SU-DHL-6 (cell line): ENCODE measurements around the gene DYRK1B.

ENCODE experiments used
- H2AFZ ChIP-seq: fragments of 200-600 bp; sonication (generic); 2 replicates; pipeline ENCODE4 v1.6.1; 2014; ENCODE audit warnings: low read depth, mild to moderate bottlenecking, moderate library complexity, mixed read lengths, antibody characterized with exemption, low read length; ENCODE audit not compliant: severe bottlenecking
- H3F3A ChIP-seq: fragments of 200-600 bp; shearing (Covaris generic); 2 replicates; pipeline ENCODE4 v1.6.0; 2016; ENCODE audit warnings: antibody characterized with exemption, mild to moderate bottlenecking; ENCODE audit not compliant: insufficient read depth
- H3K27ac ChIP-seq: fragments of 200-600 bp; sonication (generic); 2 replicates; pipeline ENCODE4 v1.5.1; 2016; ENCODE audit warnings: low read depth, mild to moderate bottlenecking, low read length, moderate library complexity, mixed read lengths
- H3K27me3 ChIP-seq: fragments of 200-600 bp; sonication (generic), shearing (Covaris generic); 2 replicates; pipeline ENCODE4 v1.6.0; 2014; ENCODE audit warnings: mild to moderate bottlenecking, low read length
- H3K36me3 ChIP-seq: fragments of 200-600 bp; sonication (generic); 2 replicates; pipeline ENCODE4 v1.6.1; 2014; ENCODE audit warnings: mild to moderate bottlenecking, low read length, mixed read lengths
- H3K4me2 ChIP-seq: fragments of 300-600, 200-600 bp; shearing (Covaris generic), sonication (generic); 2 replicates; pipeline ENCODE4 v1.6.0; 2014; ENCODE audit warnings: low read length, low read depth, mild to moderate bottlenecking; ENCODE audit not compliant: poor library complexity, severe bottlenecking
- H3K4me3 ChIP-seq: fragments of 200-600 bp; sonication (generic); 2 replicates; pipeline ENCODE4 v1.5.1; 2014; ENCODE audit warnings: antibody characterized with exemption, low read length, mild to moderate bottlenecking, mixed read lengths; ENCODE audit not compliant: insufficient read depth, poor library complexity, severe bottlenecking
- H3K79me2 ChIP-seq: fragments of 200-600 bp; sonication (generic); 2 replicates; pipeline ENCODE4 v1.6.1; 2014; ENCODE audit warnings: mild to moderate bottlenecking, low read length, moderate library complexity; ENCODE audit not compliant: insufficient read depth
- H3K9ac ChIP-seq: fragments of 200-600 bp; sonication (generic); 2 replicates; pipeline ENCODE4 v1.7.0; 2014; ENCODE audit warnings: mild to moderate bottlenecking, low read length
- H3K9me2 ChIP-seq: fragments of 200-600 bp; sonication (generic); replicated peaks from 2 replicates; pipeline ENCODE4 v1.6.1; 2014; ENCODE audit warnings: low read length; ENCODE audit not compliant: insufficient read depth
- H3K9me3 ChIP-seq: fragments of 200-600 bp; sonication (generic); 2 replicates; pipeline ENCODE4 v1.6.1; 2014; ENCODE audit warnings: low read length, mixed read lengths; ENCODE audit not compliant: insufficient read depth
- H4K20me1 ChIP-seq: fragments of 200-600 bp; sonication (generic); 2 replicates; pipeline ENCODE4 v1.6.1; 2014; ENCODE audit warnings: low read depth, mild to moderate bottlenecking, antibody characterized with exemption, low read length, moderate library complexity, mixed read lengths
- EZH2phosphoT487 ChIP-seq: fragments of 200-600 bp; sonication (generic), shearing (Covaris generic); conservative IDR thresholded peaks from 2 replicates; pipeline ENCODE4 v1.6.1; 2018; ENCODE audit warnings: mild to moderate bottlenecking, antibody characterized with exemption, low read length, moderate library complexity, mixed read lengths
- TF ChIP-seq, protein P1 (sequence below): fragments of 200-600 bp; sonication (generic); IDR thresholded peaks from one replicate; pipeline ENCODE4 v1.5.1; 2017; ENCODE audit warnings: antibody characterized with exemption, mild to moderate bottlenecking, low read length, moderate library complexity; ENCODE audit not compliant: insufficient read depth, poor library complexity, severe bottlenecking

The DYRK1B gene

DNA sequence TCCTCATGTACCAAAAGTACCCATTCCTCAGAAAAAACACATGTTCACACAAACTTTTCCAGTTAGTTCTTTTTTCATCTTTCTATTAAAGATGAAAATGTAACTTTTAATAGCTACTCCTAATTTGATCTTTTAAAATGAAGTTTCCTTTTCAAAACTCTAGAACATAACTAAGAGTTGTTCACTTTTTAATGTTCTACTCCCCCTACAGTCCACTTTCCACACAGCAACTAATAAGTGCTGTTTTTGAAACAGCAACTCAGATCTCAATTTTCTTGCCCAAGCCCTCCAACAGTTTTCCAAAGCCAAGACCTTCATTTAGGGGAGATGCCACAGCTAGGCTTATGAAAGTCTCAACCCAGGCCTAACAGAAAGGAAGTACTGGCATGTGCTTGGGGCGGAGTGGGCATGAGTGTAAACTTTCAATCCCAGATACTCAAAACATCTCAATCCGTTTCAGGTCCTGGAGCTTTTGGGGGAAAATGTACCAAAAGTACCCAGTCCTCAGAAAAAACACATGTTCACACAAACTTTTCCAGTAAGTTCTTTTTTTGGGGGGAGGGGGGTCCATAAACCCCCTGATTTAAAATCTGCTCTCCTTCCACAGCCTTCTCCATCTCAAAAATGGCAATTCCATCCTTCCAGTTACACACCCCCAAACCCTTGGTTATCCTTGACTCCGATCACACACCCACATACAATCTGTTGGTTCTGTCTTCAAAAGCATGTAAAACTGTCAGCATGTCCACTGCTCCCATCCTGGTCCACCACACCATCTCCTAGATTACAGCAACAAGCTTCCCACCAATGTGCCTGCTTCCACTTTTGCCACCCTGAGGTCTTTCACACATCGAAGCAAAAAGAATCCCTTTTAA, 10.2 kb upstream of the DYRK1B start:
- Histone ChIP-seq H3K27ac (peak overlapping the region; percentile 45), H3K27me3 (no peaks in the 10 kb centered on the region), H3F3A (peaks cover 8% of the 10 kb centered on the region; the same call in 1 of the 2 replicates), H3K36me3 (no peaks in the 10 kb centered on the region), H2AFZ (no peak overlapping the region), H4K20me1 (peaks cover 19% of the 10 kb centered on the region; the same call in 1 of the 2 replicates), H3K9ac (peak overlapping the region; percentile 87), H3K4me3 (peak overlapping the region; percentile 88), H3K9me3 (no peaks in the 10 kb centered on the region), H3K9me2 (no peaks in the 10 kb centered on the region), H3K79me2 (peaks cover 70% of the 10 kb centered on the region), H3K4me2 (peak overlapping the region; percentile 87)
- no peak for TF ChIP-seq EZH2phosphoT487
- TF ChIP-seq, protein P1, sequence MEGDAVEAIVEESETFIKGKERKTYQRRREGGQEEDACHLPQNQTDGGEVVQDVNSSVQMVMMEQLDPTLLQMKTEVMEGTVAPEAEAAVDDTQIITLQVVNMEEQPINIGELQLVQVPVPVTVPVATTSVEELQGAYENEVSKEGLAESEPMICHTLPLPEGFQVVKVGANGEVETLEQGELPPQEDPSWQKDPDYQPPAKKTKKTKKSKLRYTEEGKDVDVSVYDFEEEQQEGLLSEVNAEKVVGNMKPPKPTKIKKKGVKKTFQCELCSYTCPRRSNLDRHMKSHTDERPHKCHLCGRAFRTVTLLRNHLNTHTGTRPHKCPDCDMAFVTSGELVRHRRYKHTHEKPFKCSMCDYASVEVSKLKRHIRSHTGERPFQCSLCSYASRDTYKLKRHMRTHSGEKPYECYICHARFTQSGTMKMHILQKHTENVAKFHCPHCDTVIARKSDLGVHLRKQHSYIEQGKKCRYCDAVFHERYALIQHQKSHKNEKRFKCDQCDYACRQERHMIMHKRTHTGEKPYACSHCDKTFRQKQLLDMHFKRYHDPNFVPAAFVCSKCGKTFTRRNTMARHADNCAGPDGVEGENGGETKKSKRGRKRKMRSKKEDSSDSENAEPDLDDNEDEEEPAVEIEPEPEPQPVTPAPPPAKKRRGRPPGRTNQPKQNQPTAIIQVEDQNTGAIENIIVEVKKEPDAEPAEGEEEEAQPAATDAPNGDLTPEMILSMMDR: peak; percentile 88

DNA sequence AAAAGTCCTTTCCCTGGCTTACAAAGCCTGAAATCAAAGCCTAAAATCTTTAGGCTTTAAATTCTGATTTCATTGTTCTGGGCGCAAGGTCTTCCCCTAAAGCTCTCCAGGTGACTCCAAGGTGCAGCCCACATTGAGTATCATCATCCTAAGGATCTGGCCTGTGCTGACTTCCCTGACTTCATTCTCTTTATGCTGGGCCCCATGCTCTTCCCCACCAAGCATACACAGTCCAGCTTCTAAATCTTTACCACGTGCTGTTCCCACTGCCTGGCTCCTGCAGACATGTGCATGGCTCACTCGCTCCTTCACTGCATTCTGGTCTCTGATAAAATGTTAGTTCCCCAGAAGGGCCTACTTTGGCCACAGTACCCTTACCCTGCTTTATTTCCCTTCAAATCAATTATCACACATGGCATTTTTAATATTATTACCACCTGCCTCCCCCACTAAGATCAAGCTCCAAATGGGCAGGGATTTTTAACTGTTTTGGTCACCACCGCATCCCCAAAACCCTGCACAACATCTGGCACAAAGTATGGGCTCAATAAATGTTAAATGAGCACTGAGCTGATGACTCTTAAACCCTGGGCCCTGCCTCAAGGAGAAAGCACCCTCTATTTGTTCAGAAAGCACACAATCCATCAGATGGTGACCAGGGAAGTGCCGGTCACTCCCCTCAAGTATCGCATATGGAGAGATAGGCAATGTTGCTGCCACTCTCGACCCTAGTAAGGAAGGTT, 8.9 kb upstream of the DYRK1B start:
- Histone ChIP-seq H3K27ac (no peak overlapping the region), H3K9ac (peak overlapping the region; percentile 87)

DNA sequence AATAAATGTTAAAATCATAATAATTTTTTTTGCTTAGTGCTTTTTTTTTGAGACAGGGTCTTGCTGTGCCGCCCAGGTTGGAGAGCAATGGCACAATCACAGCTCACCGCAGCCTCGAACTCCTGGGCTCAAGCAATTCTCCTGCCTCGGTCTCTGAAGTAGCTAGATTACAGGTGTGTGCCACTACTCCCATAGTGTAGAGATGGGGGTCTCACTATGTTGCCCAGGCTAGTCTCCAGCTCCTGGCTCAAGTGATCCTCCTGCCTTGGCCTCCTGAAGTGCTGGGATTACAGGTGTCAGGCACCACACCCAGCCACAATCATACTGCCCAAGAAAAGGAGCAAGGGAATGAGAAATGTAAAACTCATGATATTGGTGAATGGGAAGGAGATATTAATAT, 7.1 kb upstream of the DYRK1B start:
- Histone ChIP-seq H3K27ac (no peak overlapping the region), H3K9me2 (no peaks in the 10 kb centered on the region), H3K27me3 (no peaks in the 10 kb centered on the region), H3K79me2 (peaks cover 83% of the 10 kb centered on the region), H3F3A (peaks cover 12% of the 10 kb centered on the region; the same call in 1 of the 2 replicates), H3K9me3 (no peaks in the 10 kb centered on the region), H3K9ac (no peak overlapping the region), H3K36me3 (peaks cover 8% of the 10 kb centered on the region; the same call in 1 of the 2 replicates), H3K4me3 (no peak overlapping the region), H4K20me1 (peaks cover 19% of the 10 kb centered on the region; the same call in 1 of the 2 replicates), H3K4me2 (no peak overlapping the region), H2AFZ (no peak overlapping the region)
- TF ChIP-seq, protein P1: no peak
- no peak for TF ChIP-seq EZH2phosphoT487

More for the DNA sequence above, 8.9 kb upstream of the DYRK1B start:
- Histone ChIP-seq H3F3A (peaks cover 8% of the 10 kb centered on the region; the same call in 1 of the 2 replicates), H3K9me2 (no peaks in the 10 kb centered on the region), H4K20me1 (peaks cover 19% of the 10 kb centered on the region; the same call in 1 of the 2 replicates), H3K9me3 (no peaks in the 10 kb centered on the region), H2AFZ (no peak overlapping the region), H3K36me3 (no peaks in the 10 kb centered on the region), H3K27me3 (no peaks in the 10 kb centered on the region), H3K4me2 (peak overlapping the region; percentile 87), H3K4me3 (no peak overlapping the region), H3K79me2 (peaks cover 79% of the 10 kb centered on the region)
- TF ChIP-seq, protein P1: no peak
- no peak for TF ChIP-seq EZH2phosphoT487
